ENCODE data around the gene NTSR1. TPM values are rescaled to one million over a fixed set of nuclear protein-coding genes. Genes with fewer than 3 reads are reported as not detected.

NTSR1 gene
- under 1 TPM; 0.30 to 0.38 TPM for total RNA-seq
- polyA plus RNA-seq = not detected

DNA sequence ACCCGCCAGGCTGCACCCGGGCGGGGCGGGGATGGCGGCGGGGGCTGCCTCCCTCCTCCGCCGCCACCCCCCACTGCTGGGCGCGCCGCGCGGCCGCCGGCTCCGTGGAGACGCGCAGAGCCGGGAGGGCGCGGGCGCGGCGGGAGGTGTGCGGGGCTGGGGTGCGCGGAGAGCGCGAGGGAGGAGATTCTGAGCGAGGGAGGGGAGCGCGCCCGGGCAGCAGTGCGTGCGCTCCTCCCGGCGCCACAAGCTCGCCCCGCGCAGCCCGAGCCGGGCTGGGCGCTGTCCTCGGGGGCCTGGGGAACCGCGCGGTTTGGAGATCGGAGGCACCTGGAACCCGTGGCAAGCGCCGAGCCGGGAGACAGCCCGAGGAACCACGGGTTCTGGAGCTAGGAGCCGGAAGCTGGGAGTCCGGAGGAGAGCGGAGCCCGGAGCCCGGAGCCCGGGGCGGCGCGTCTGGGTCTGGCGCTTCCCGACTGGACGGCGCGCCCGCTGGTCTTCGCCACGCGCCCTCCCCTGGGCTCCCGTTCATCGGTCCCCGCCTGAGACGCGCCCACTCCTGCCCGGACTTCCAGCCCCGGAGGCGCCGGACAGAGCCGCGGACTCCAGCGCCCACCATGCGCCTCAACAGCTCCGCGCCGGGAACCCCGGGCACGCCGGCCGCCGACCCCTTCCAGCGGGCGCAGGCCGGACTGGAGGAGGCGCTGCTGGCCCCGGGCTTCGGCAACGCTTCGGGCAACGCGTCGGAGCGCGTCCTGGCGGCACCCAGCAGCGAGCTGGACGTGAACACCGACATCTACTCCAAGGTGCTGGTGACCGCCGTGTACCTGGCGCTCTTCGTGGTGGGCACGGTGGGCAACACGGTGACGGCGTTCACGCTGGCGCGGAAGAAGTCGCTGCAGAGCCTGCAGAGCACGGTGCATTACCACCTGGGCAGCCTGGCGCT lies at the start of gene NTSR1:
TSS of gene NTSR1 (plus strand) at position 246 of the 946 bp plus-strand sequence. CDS start at position 618, 372 bp downstream.
- Histone ChIP-seq H3K27ac (ENCODE audit: low read depth, low read length) (no peak within 1 kb of the TSS), H3K4me3 (ENCODE audit: low read length in 2 of 2) (peak within 1 kb of the TSS in 1 of 2 donors; percentile 6), H3K27me3 (ENCODE audit: insufficient read depth, low read length) (peaks cover 19% of the 10 kb centered on the region), H3K4me1 (ENCODE audit: insufficient read depth, low read length) (peaks cover 4% of the 10 kb centered on the region), H3K36me3 (ENCODE audit: insufficient read depth, low read length) (no peaks in the 10 kb centered on the region), H3K9me3 (ENCODE audit: control insufficient read depth in 1 of 2, low read length in 2 of 2) (no peaks in the 10 kb centered on the region)
- Mint-ChIP-seq H3K9me3 (no peaks in the 10 kb centered on the region), H3K4me3 (peak within 1 kb of the TSS in 7 of 8 donors; percentile 27 to 79 (median 56)), H3K27me3 (peaks cover 12 to 16% of the 10 kb centered on the region in 2 donors), H3K27ac (no peak within 1 kb of the TSS), H3K36me3 (no peaks in the 10 kb centered on the region), H3K4me1 (peaks cover 2 to 17% (median 10%) of the 10 kb centered on the region in 4 donors)
- ChIA-PET POLR2A (ENCODE audit: partially characterized antibody) (interaction anchor here (1.5 kb wide), 1 partner anchor 31 kb away, joined by 4 read pairs; no protein-coding TSS in a partner anchor), CTCF (ENCODE audit: partially characterized antibody) (no interaction called here)
- no peak for DNase-seq
- intact Hi-C loops (cut with micrococcal nuclease) = no loop called here

DNA sequence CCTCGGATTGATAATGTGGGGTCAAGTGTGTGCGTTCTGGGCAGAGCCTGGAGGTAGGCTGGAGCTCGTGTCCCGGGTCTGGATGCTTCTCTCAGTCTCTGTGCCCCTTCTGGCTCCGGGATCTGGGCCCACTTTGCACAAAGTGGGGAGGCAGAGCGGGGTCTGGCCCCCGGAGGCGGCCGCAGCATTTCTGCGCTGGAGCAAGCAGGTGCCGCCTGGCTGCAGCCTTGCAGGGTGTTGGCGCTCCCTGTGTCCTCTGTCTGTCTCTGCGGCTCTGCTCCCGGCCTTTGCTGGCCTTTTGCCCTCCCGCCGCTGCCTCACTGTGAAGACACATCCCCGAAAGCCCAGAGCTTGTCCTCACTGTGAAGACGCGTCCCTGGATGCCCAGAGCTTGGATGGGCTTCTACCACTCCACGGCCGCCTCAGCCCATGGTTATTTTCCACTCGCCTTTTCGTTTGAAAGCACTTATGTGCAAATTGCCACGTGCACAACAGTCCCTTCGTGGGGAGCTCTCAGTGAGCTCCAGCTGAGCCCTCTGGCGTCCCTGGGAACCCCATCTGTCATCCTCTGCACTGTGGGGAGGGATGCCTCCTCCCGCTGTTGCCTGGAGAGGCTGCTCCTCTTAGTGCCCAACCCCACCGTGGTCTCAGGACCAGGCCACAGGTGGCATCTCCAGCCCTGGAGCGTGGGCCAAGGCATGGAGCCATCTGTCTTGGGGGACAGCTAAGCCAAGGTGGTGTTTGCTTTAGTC lies 49.0 kb upstream of the NTSR1 start:
- intact Hi-C loops (cut with micrococcal nuclease) = loop anchor here (10.0 kb wide), 1 partner anchor 345 kb away; the partner anchor contains the start of gene BHLHE23
- peak in 1 of 5 donors; percentile 38 for DNase-seq
- no peaks in the 10 kb centered on the region for H3K27me3 ChIP-seq (ENCODE audit: insufficient read depth, low read length)
- peaks cover 0 to 3% (median 0%) of the 10 kb centered on the region in 8 donors for H3K9me3 Mint-ChIP-seq
- H3K27ac ChIP-seq (ENCODE audit: low read depth, low read length) = no peak overlapping the region
- no peaks in the 10 kb centered on the region for H3K36me3 ChIP-seq (ENCODE audit: insufficient read depth, low read length)
- ChIA-PET POLR2A (ENCODE audit: partially characterized antibody) (no interaction called here), CTCF (ENCODE audit: partially characterized antibody) (interaction anchor here (1.6 kb wide), 1 partner anchor 149 kb away, joined by 4 read pairs; no protein-coding TSS in a partner anchor)
- no peaks in the 10 kb centered on the region for H3K9me3 ChIP-seq (ENCODE audit: control insufficient read depth in 1 of 2, low read length in 2 of 2)
- H3K4me3 Mint-ChIP-seq = no peak overlapping the region
- no peaks in the 10 kb centered on the region for H3K36me3 Mint-ChIP-seq
- H3K27ac Mint-ChIP-seq = peak overlapping the region in 1 of 7 donors; percentile 56
- no peaks in the 10 kb centered on the region for H3K4me1 ChIP-seq (ENCODE audit: insufficient read depth, low read length)
- no peak overlapping the region for H3K4me3 ChIP-seq (ENCODE audit: low read length in 2 of 2)
- H3K4me1 Mint-ChIP-seq = no peaks in the 10 kb centered on the region
- H3K27me3 Mint-ChIP-seq = no peaks in the 10 kb centered on the region

DNA sequence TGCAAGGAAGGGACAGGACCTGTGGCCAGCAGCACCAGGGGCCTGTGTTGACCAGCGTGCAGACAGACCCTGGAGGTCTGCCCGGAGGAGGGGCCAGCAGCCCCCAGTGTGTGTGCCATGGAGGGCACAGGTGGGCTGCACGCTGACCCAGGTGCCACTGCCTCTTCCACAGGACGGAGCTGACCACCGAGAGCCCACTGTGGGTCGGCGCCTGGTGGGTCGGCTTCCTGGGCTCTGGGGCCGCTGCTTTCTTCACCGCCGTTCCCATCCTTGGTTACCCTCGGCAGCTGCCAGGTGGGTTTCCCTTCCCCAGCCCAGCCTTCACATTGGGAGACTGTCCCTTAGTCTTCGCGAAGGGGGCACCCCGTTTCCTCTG lies 48.4 kb upstream of the NTSR1 start:
- Histone ChIP-seq H3K27ac (ENCODE audit: low read depth, low read length) (no peak overlapping the region), H3K4me3 (ENCODE audit: low read length in 2 of 2) (no peak overlapping the region), H3K36me3 (ENCODE audit: insufficient read depth, low read length) (no peaks in the 10 kb centered on the region), H3K9me3 (ENCODE audit: control insufficient read depth in 1 of 2, low read length in 2 of 2) (no peaks in the 10 kb centered on the region), H3K4me1 (ENCODE audit: insufficient read depth, low read length) (no peaks in the 10 kb centered on the region), H3K27me3 (ENCODE audit: insufficient read depth, low read length) (no peaks in the 10 kb centered on the region)
- Mint-ChIP-seq H3K4me3 (no peak overlapping the region), H3K36me3 (no peaks in the 10 kb centered on the region), H3K27me3 (no peaks in the 10 kb centered on the region), H3K4me1 (no peaks in the 10 kb centered on the region), H3K27ac (no peak overlapping the region), H3K9me3 (peaks cover 0 to 3% (median 0%) of the 10 kb centered on the region in 8 donors)
- CTCF ChIA-PET (ENCODE audit: partially characterized antibody) = interaction anchor here (1.6 kb wide), 1 partner anchor 148 kb away, joined by 4 read pairs; no protein-coding TSS in a partner anchor
- intact Hi-C loops (cut with micrococcal nuclease) = loop anchor here (10.0 kb wide), 1 partner anchor 345 kb away; the partner anchor contains the start of gene BHLHE23
- DNase-seq = no peak
- POLR2A ChIA-PET (ENCODE audit: partially characterized antibody) = no interaction called here

- Mint-ChIP-seq H3K4me1 (no peaks in the 10 kb centered on the region), H3K27ac (no peak overlapping the region), H3K36me3 (no peaks in the 10 kb centered on the region), H3K9me3 (peaks cover 0 to 3% (median 0%) of the 10 kb centered on the region in 8 donors), H3K27me3 (no peaks in the 10 kb centered on the region), H3K4me3 (no peak overlapping the region)
- no peak for DNase-seq
- intact Hi-C loops (cut with micrococcal nuclease) = loop anchor here (10.0 kb wide), 1 partner anchor 344 kb away; the partner anchor contains the start of gene BHLHE23
- no peaks in the 10 kb centered on the region for H3K4me1 ChIP-seq (ENCODE audit: insufficient read depth, low read length)
- H3K27ac ChIP-seq (ENCODE audit: low read depth, low read length) = no peak overlapping the region
- H3K36me3 ChIP-seq (ENCODE audit: insufficient read depth, low read length) = no peaks in the 10 kb centered on the region
- CTCF ChIA-PET (ENCODE audit: partially characterized antibody) = interaction anchor here (1.6 kb wide), 1 partner anchor 148 kb away, joined by 4 read pairs; no protein-coding TSS in a partner anchor
- H3K4me3 ChIP-seq (ENCODE audit: low read length in 2 of 2) = no peak overlapping the region
- POLR2A ChIA-PET (ENCODE audit: partially characterized antibody) = no interaction called here
- H3K9me3 ChIP-seq (ENCODE audit: control insufficient read depth in 1 of 2, low read length in 2 of 2) = no peaks in the 10 kb centered on the region
- no peaks in the 10 kb centered on the region for H3K27me3 ChIP-seq (ENCODE audit: insufficient read depth, low read length)
Observed at GRCh38 chr20:62660768-62661167, 47.9 kb upstream of the NTSR1 start.

DNA sequence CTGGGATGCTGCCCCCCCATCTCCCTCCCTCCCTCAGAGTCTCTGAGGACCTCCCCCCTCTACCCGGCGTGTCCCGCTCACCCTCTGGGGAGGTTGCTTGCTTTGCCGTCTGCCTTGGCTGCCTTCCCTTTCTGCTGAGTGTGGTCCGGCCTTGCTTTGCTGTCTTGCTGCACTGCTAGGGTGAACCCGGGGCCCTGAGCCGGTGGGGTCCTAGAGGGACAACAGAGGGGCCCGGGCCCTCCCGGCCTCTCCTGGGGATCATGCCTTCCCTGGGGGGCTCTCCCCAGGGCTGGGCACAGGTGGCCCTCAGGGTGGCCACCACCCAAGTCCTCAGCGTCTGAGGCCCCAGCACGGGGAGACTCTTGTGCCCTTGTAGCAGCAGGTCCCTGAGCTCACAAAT lies 47.0 kb upstream of the NTSR1 start:
- Histone ChIP-seq H3K4me1 (ENCODE audit: insufficient read depth, low read length) (no peaks in the 10 kb centered on the region), H3K27ac (ENCODE audit: low read depth, low read length) (no peak overlapping the region), H3K36me3 (ENCODE audit: insufficient read depth, low read length) (no peaks in the 10 kb centered on the region), H3K4me3 (ENCODE audit: low read length in 2 of 2) (no peak overlapping the region), H3K9me3 (ENCODE audit: control insufficient read depth in 1 of 2, low read length in 2 of 2) (no peaks in the 10 kb centered on the region), H3K27me3 (ENCODE audit: insufficient read depth, low read length) (no peaks in the 10 kb centered on the region)
- Mint-ChIP-seq H3K4me3 (no peak overlapping the region), H3K27ac (no peak overlapping the region), H3K4me1 (no peaks in the 10 kb centered on the region), H3K36me3 (no peaks in the 10 kb centered on the region), H3K27me3 (no peaks in the 10 kb centered on the region), H3K9me3 (peaks cover 0 to 3% (median 0%) of the 10 kb centered on the region in 8 donors)
- ChIA-PET POLR2A (ENCODE audit: partially characterized antibody) (no interaction called here), CTCF (ENCODE audit: partially characterized antibody) (no interaction called here)
- no peak for DNase-seq
- intact Hi-C loops (cut with micrococcal nuclease) = loop anchor here (10.0 kb wide), 1 partner anchor 343 kb away; the partner anchor contains the start of gene BHLHE23

DNA sequence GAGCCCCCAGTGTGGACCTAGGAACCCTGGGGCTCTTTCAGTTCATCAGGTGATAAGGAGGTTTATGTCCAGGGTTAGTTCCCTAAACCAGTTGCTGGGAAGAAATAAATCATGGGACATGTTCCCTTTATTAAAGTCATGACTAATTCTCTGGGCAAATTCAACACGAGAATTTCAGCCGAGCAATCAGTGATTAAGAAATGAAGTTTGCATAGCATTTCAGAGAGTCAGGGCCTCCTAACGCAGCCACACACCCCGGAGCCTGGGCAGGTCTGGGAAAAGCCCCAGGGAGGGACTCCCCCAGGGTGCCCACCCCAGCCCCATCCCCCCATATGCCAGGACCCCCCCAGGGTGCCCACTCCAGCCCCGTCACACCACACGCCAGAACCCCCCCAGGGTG lies 46.2 kb upstream of the NTSR1 start:
- H3K4me3 Mint-ChIP-seq = no peak overlapping the region
- CTCF ChIA-PET (ENCODE audit: partially characterized antibody) = no interaction called here
- no peaks in the 10 kb centered on the region for H3K36me3 ChIP-seq (ENCODE audit: insufficient read depth, low read length)
- H3K4me1 Mint-ChIP-seq = no peaks in the 10 kb centered on the region
- no peak overlapping the region for H3K27ac Mint-ChIP-seq
- peaks cover 0 to 3% (median 0%) of the 10 kb centered on the region in 8 donors for H3K9me3 Mint-ChIP-seq
- POLR2A ChIA-PET (ENCODE audit: partially characterized antibody) = no interaction called here
- intact Hi-C loops (cut with micrococcal nuclease) = loop anchor here (10.0 kb wide), 1 partner anchor 342 kb away; the partner anchor contains the start of gene BHLHE23
- no peaks in the 10 kb centered on the region for H3K27me3 ChIP-seq (ENCODE audit: insufficient read depth, low read length)
- no peak for DNase-seq
- H3K4me3 ChIP-seq (ENCODE audit: low read length in 2 of 2) = no peak overlapping the region
- no peaks in the 10 kb centered on the region for H3K4me1 ChIP-seq (ENCODE audit: insufficient read depth, low read length)
- no peak overlapping the region for H3K27ac ChIP-seq (ENCODE audit: low read depth, low read length)
- no peaks in the 10 kb centered on the region for H3K36me3 Mint-ChIP-seq
- H3K9me3 ChIP-seq (ENCODE audit: control insufficient read depth in 1 of 2, low read length in 2 of 2) = no peaks in the 10 kb centered on the region
- H3K27me3 Mint-ChIP-seq = no peaks in the 10 kb centered on the region
